Panc1 (cell line): ENCODE data around the gene BAZ2B. TPM values are rescaled to one million over a fixed set of nuclear protein-coding genes. Genes with fewer than 3 reads are reported as not detected.

Experiments used
- ATAC-seq: fragments of 200-7000 bp; cut with Tn5 transposase; 2 replicates; pipeline ENCODE4 v1.9.1; 2020; ENCODE audit warnings: mild to moderate bottlenecking, moderate library complexity
- BruUV-seq: library from RNA; stranded (reverse); fragments of 400-500 nt; replicated peaks from 2 replicates; lab custom pipeline; 2021; lab: Mats Ljungman, UMichigan
- CTCF ChIA-PET: fragments of 300-600 bp; sonication (Branson Sonifier 250); formaldehyde crosslinking; loops from one replicate; lab custom pipeline; 2022; ENCODE audit warnings: antibody characterized with exemption; lab: Charles Lee
- POLR2A ChIA-PET: fragments of 300-600 bp; sonication (Branson Sonifier 250); formaldehyde crosslinking; loops from one replicate; lab custom pipeline; 2022; ENCODE audit warnings: antibody characterized with exemption; lab: Charles Lee
- DNase-seq: peaks from one replicate; pipeline ENCODE4 v3.0.0-alpha.2; 2010; ENCODE audit warnings: low read depth, low spot score
- H3K27ac ChIP-seq: 2 replicates; pipeline ENCODE4 v1.5.1; 2011; ENCODE audit warnings: mild to moderate bottlenecking, low read length, inconsistent platforms
- H3K27me3 ChIP-seq: fragments of 200-500 bp; sonication (Bioruptor generic); 2 replicates; pipeline ENCODE4 v1.6.0; 2014; ENCODE audit warnings: low read length, inconsistent platforms; ENCODE audit not compliant: control insufficient read depth, insufficient read depth
- H3K36me3 ChIP-seq: fragments of 200-500 bp; sonication (Bioruptor generic); 2 replicates; pipeline ENCODE4 v1.5.1; 2014; ENCODE audit warnings: inconsistent platforms, mild to moderate bottlenecking, low read length, moderate library complexity; ENCODE audit not compliant: control insufficient read depth, insufficient read depth
- H3K4me1 ChIP-seq: 2 replicates; pipeline ENCODE4 v1.5.1; 2011; ENCODE audit warnings: inconsistent platforms, mild to moderate bottlenecking, low read length, moderate library complexity; ENCODE audit not compliant: control insufficient read depth, insufficient read depth
- H3K4me3 ChIP-seq, 2 experiments: 2 replicates each; pipeline ENCODE4 v1.5.1; 2011 to 2012; ENCODE audit warnings: low read depth in 2 of 2, low read length in 2 of 2, mild to moderate bottlenecking in 2 of 2, inconsistent platforms in 1 of 2, moderate library complexity in 1 of 2
- H3K9me3 ChIP-seq: fragments of 200-500 bp; sonication (Bioruptor generic); 2 replicates; pipeline ENCODE4 v1.5.1; 2014; ENCODE audit warnings: low read depth, mild to moderate bottlenecking, inconsistent platforms, low read length, moderate library complexity; ENCODE audit not compliant: control insufficient read depth, insufficient read depth
- POLR2AphosphoS5 ChIP-seq: IDR thresholded peaks from 2 replicates; pipeline ENCODE4 v1.6.1; 2012; ENCODE audit warnings: mild to moderate bottlenecking, low read depth, low read length, moderate library complexity
- REST ChIP-seq, 2 experiments: IDR thresholded peaks; 2 replicates each; pipeline ENCODE4 v1.6.1; 2011 to 2012; ENCODE audit warnings: low read depth in 2 of 2, control low read depth in 1 of 2, low read length in 1 of 2, mild to moderate bottlenecking in 1 of 2, moderate library complexity in 1 of 2; ENCODE audit not compliant: insufficient read depth in 1 of 2
- SIN3A ChIP-seq: IDR thresholded peaks from 2 replicates; pipeline ENCODE4 v1.6.1; 2012; ENCODE audit warnings: low read depth, mild to moderate bottlenecking, low read length, moderate library complexity, borderline replicate concordance; ENCODE audit not compliant: insufficient read depth
- TCF7L2 ChIP-seq: IDR thresholded peaks from 2 replicates; pipeline ENCODE4 v1.6.1; 2011; ENCODE audit warnings: mild to moderate bottlenecking, low read depth, low read length, inconsistent platforms
- in situ Hi-C: cut with HindIII; loops from 2 replicates; pipeline ENCODE4 v1.10.0; 2016; ENCODE audit warnings: low sequenced_read_pairs, low pct_unique_long_range_greater_than_20kb
- intact Hi-C: fragments of 100-400 bp; cut with micrococcal nuclease; formaldehyde crosslinking; loops from one replicate; pipeline ENCODE4 v1.10.0; 2022; ENCODE audit not compliant: unreplicated experiment
- total RNA-seq: library from RNA; stranded (reverse); gene quantifications from one replicate; pipeline ENCODE4 v1.2.1, GENCODE V29; 2021; ENCODE audit not compliant: unreplicated experiment
- TF ChIP-seq, protein P1 (sequence below): fragments of 450-650 bp; IDR thresholded peaks from 2 replicates; pipeline ENCODE4 v1.5.1; 2017; ENCODE audit warnings: mild to moderate bottlenecking

The BAZ2B gene
- total RNA-seq, 1 experiment from 2014 or later: 38.6 TPM

- Histone ChIP-seq H3K9me3 (no peaks in the 10 kb centered on the region), H3K27ac (no peak overlapping the region), H3K4me1 (no peaks in the 10 kb centered on the region), H3K4me3 (no peak overlapping the region), H3K27me3 (no peaks in the 10 kb centered on the region), H3K36me3 (no peaks in the 10 kb centered on the region; the same call in 1 of the 2 replicates)
- no peak for DNase-seq
- in situ Hi-C loops: no loop called here
- intact Hi-C loops: no loop called here
- TF ChIP-seq SIN3A (no peak), TCF7L2 (no peak), REST (IDR thresholded peaks at IDR 0.05; ENCODE audit: insufficient read depth in 1 of 2, low read depth in 2 of 2, low read length in 1 of 2) (no peak), POLR2AphosphoS5 (no peak)
- TF ChIP-seq, protein P1, sequence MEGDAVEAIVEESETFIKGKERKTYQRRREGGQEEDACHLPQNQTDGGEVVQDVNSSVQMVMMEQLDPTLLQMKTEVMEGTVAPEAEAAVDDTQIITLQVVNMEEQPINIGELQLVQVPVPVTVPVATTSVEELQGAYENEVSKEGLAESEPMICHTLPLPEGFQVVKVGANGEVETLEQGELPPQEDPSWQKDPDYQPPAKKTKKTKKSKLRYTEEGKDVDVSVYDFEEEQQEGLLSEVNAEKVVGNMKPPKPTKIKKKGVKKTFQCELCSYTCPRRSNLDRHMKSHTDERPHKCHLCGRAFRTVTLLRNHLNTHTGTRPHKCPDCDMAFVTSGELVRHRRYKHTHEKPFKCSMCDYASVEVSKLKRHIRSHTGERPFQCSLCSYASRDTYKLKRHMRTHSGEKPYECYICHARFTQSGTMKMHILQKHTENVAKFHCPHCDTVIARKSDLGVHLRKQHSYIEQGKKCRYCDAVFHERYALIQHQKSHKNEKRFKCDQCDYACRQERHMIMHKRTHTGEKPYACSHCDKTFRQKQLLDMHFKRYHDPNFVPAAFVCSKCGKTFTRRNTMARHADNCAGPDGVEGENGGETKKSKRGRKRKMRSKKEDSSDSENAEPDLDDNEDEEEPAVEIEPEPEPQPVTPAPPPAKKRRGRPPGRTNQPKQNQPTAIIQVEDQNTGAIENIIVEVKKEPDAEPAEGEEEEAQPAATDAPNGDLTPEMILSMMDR: no peak
- no peak for ATAC-seq
- ChIA-PET CTCF (no interaction called here), POLR2A (interaction anchor here (0.7 kb wide), 1 partner anchor 60 kb away, joined by 3 read pairs; no protein-coding TSS in a partner anchor)
- no TSS peak for BruUV-seq
Measured at GRCh38 chr2:159446201-159446600, 170.1 kb downstream of the BAZ2B start.

GRCh38 chr2:159445307-159445706 is 171.0 kb downstream of the BAZ2B start:
- H3K4me3 ChIP-seq: no peak overlapping the region
- DNase-seq (no peak), ATAC-seq (no peak)
- no peaks in the 10 kb centered on the region for H3K36me3 ChIP-seq
- H3K4me1 ChIP-seq: no peaks in the 10 kb centered on the region
- BruUV-seq: no TSS peak
- TF ChIP-seq TCF7L2 (no peak), SIN3A (no peak), POLR2AphosphoS5 (no peak), REST (IDR thresholded peaks at IDR 0.05; ENCODE audit: insufficient read depth in 1 of 2, low read depth in 2 of 2, low read length in 1 of 2) (no peak)
- TF ChIP-seq, protein P1: no peak
- H3K27me3 ChIP-seq: no peaks in the 10 kb centered on the region
- intact Hi-C loops: no loop called here
- ChIA-PET CTCF (no interaction called here), POLR2A (no interaction called here)
- H3K27ac ChIP-seq: no peak overlapping the region
- no peaks in the 10 kb centered on the region for H3K9me3 ChIP-seq
- in situ Hi-C loops: no loop called here
